ENCODE measurements around the gene CCPG1.

The CCPG1 gene

GRCh38 chr15:55318588-55319494 is 89.3 kb downstream of the CCPG1 start, which contains the start of the genes PIGB and PIGBOS1:
Gene PIGB (plus strand): TSS chr15:55319222. CDS start chr15:55319251, 29 bp downstream.
Gene PIGBOS1 (minus strand): TSS chr15:55319123. CDS start chr15:55317792, 1,331 bp downstream.
- FAIRE-seq = no peak

All from colon (tissue), 2 donors.